ENCODE results near the gene AVL9. TPM values are rescaled to one million over a fixed set of nuclear protein-coding genes. Genes with fewer than 3 reads are reported as not detected.
"Not testable (repeated sequence)": the region's sequence is repeated elsewhere in the genome, so short reads cannot be mapped to it uniquely, and the experiment has no call there.

Gene AVL9
- total and polyA plus RNA-seq, 2 experiments from 2014 or later = 14.0 to 55.7 TPM

DNA sequence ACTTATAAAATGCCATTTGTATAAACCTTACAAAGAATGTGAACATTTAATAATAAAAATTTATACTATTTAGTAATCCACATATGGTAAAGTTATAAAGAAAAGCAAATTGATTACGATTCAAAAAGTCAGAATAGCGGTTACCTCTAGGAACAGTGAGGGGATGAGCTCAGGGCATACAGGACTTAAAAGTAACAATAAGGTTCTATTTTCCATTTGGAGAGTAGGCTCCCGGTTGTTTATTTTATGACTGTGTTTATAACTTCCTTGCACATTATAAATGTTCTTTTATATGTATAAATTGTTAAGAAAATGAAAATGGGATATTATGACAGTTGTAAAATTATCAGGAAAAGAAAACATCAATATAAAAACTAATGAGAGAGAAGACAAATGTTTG lies 135.7 kb downstream of the AVL9 start:
- DNase-seq (ENCODE audit: low spot score) = no peak
- no peak for TF ChIP-seq EZH2phosphoT487 (IDR thresholded peaks at IDR 0.05; ENCODE audit: low read depth, severe bottlenecking, unreplicated experiment)
- TF ChIP-seq, protein P1, sequence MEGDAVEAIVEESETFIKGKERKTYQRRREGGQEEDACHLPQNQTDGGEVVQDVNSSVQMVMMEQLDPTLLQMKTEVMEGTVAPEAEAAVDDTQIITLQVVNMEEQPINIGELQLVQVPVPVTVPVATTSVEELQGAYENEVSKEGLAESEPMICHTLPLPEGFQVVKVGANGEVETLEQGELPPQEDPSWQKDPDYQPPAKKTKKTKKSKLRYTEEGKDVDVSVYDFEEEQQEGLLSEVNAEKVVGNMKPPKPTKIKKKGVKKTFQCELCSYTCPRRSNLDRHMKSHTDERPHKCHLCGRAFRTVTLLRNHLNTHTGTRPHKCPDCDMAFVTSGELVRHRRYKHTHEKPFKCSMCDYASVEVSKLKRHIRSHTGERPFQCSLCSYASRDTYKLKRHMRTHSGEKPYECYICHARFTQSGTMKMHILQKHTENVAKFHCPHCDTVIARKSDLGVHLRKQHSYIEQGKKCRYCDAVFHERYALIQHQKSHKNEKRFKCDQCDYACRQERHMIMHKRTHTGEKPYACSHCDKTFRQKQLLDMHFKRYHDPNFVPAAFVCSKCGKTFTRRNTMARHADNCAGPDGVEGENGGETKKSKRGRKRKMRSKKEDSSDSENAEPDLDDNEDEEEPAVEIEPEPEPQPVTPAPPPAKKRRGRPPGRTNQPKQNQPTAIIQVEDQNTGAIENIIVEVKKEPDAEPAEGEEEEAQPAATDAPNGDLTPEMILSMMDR (IDR thresholded peaks at IDR 0.05; ENCODE audit: poor library complexity) = no peak
- no peak for TF ChIP-seq EZH2 (IDR thresholded peaks at IDR 0.05; ENCODE audit: borderline replicate concordance)
- H3K36me3 ChIP-seq (replicated peaks; ENCODE audit: insufficient read depth, low read depth) = no peaks in the 10 kb centered on the region
- 70% methylated on average over 3 of the region's 3 CpGs for WGBS (ENCODE audit: low lambda C conversion rate, missing lambda C conversion rate)
- H3K79me2 ChIP-seq = no peaks in the 10 kb centered on the region
- no peak overlapping the region for H3K27ac ChIP-seq
- H3K9me3 ChIP-seq (ENCODE audit: low read depth) = no peaks in the 10 kb centered on the region
- no peak overlapping the region for H2AFZ ChIP-seq
- H3K27me3 ChIP-seq = no peaks in the 10 kb centered on the region
- no peaks in the 10 kb centered on the region for H3K4me1 ChIP-seq (ENCODE audit: insufficient read depth)
- no peak overlapping the region for H3K4me2 ChIP-seq
- H4K20me1 ChIP-seq (ENCODE audit: insufficient read depth, poor library complexity, severe bottlenecking) = no peaks in the 10 kb centered on the region
- no peaks in the 10 kb centered on the region for H3K9me2 ChIP-seq (replicated peaks; ENCODE audit: insufficient read depth)
- no peak overlapping the region for H3K4me3 ChIP-seq

DNA sequence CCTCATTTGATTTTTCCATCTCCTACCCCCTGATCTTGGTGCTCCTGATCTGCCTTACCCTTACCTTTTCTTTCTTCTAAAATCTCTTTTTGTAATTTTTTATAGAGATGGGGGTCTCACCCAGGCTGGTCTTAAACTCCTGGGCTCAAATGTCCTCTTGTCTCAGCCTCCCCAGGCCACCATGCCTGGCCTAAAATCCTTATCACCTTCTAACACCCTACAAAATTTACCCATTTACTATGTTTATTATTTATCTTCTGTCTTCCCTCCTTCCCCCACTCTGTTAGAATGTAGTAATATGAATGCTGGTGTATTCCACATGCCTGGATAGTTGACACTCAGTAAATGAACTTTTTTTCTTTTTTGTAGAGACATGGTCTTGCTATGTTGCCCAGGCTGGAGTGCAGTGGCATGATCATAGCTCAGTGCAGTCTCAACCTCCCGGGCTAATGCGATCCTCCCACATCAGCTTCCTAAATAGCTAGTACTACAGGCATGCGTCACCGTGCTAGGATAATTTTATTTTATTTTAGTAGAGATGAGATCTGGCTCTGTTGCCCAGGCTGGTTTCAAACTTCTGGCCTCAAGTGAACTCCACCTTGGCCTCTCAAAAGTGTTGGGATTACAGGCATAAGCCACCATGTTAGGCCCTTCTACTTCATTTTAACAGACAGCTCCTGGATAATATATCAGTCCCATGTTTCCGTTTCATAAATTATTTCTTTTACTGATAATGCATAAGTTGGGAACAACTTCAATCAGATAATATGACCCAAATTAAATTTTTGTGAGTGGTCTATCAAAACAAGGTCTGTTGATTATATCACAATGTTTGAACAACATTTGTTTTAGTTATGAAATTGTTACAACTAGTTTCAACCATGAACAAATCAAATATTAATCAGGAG lies 136.6 kb downstream of the AVL9 start:
- H3K4me3 ChIP-seq; H3K27me3 ChIP-seq; H3K4me2 ChIP-seq; H3K79me2 ChIP-seq; H3K9me2 ChIP-seq (replicated peaks; ENCODE audit: insufficient read depth); H3K4me1 ChIP-seq (ENCODE audit: insufficient read depth); H2AFZ ChIP-seq; H3K27ac ChIP-seq; DNase-seq (ENCODE audit: low spot score); H3K9me3 ChIP-seq (ENCODE audit: low read depth); H4K20me1 ChIP-seq (ENCODE audit: insufficient read depth, poor library complexity, severe bottlenecking); H3K36me3 ChIP-seq (replicated peaks; ENCODE audit: insufficient read depth, low read depth): not testable (repeated sequence)
- WGBS (ENCODE audit: low lambda C conversion rate, missing lambda C conversion rate) = 93% methylated on average over 5 of the region's 5 CpGs

DNA sequence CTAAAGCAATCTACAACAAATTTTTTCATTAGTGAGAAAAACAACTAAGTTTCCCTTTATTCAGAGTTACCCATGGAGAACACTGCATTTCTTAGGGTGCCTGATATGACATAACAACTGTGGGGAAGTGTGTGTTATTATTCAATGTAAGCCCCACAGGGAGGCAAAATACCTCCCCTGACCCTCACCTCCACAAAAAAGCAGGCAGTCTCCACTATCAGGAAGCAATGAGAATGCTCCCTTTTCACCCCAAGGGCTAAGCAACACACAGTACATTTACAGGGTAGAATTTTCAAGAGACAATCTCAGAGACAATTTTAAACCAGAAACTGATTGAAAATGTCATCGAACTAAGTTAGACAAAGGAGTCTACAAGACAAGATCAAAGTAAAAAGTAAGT lies 138.2 kb downstream of the AVL9 start:
- not testable (repeated sequence) for H4K20me1 ChIP-seq (ENCODE audit: insufficient read depth, poor library complexity, severe bottlenecking); H3K4me2 ChIP-seq; DNase-seq (ENCODE audit: low spot score); H3K27ac ChIP-seq; H3K27me3 ChIP-seq; H3K9me2 ChIP-seq (replicated peaks; ENCODE audit: insufficient read depth); H3K4me3 ChIP-seq; H3K36me3 ChIP-seq (replicated peaks; ENCODE audit: insufficient read depth, low read depth); H2AFZ ChIP-seq; H3K9me3 ChIP-seq (ENCODE audit: low read depth); H3K4me1 ChIP-seq (ENCODE audit: insufficient read depth); H3K79me2 ChIP-seq
- WGBS (ENCODE audit: low lambda C conversion rate, missing lambda C conversion rate) = no CpG with 5 or more reads among the region's 1 CpG

DNA sequence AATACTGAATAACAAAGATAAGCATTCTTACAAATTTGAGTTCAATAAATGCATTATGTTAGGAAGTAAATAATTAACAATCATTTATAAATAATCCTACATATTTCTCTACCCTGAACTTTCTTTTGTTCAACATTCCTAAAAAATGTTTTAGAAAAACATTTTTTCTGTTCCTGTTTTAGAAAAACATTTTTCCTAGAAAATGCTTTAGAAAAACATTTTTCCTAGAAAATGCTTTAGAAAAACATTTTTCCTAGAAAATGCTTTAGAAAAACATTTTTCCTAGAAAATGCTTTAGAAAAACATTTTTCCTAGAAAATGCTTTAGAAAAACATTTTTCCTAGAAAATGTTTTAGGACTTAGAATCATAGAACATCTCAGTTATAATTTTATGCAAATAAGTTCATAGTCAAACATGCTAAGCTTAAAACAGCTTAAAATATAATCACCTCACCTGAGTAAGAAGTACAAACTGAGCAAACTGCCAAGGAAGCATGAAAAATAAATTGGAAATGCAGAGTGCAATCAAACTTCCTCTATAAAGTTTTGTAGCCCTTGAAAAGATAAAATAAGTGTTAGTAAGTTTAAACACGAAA lies 139.6 kb downstream of the AVL9 start:
- not testable (repeated sequence) for DNase-seq (ENCODE audit: low spot score); H4K20me1 ChIP-seq (ENCODE audit: insufficient read depth, poor library complexity, severe bottlenecking); H3K4me1 ChIP-seq (ENCODE audit: insufficient read depth); H3K4me3 ChIP-seq; H2AFZ ChIP-seq; H3K9me3 ChIP-seq (ENCODE audit: low read depth); H3K9me2 ChIP-seq (replicated peaks; ENCODE audit: insufficient read depth); H3K4me2 ChIP-seq; H3K27me3 ChIP-seq; H3K79me2 ChIP-seq; H3K27ac ChIP-seq; H3K36me3 ChIP-seq (replicated peaks; ENCODE audit: insufficient read depth, low read depth)
- 52% methylated on average over 1 of the region's 1 CpG for WGBS (ENCODE audit: low lambda C conversion rate, missing lambda C conversion rate)

DNA sequence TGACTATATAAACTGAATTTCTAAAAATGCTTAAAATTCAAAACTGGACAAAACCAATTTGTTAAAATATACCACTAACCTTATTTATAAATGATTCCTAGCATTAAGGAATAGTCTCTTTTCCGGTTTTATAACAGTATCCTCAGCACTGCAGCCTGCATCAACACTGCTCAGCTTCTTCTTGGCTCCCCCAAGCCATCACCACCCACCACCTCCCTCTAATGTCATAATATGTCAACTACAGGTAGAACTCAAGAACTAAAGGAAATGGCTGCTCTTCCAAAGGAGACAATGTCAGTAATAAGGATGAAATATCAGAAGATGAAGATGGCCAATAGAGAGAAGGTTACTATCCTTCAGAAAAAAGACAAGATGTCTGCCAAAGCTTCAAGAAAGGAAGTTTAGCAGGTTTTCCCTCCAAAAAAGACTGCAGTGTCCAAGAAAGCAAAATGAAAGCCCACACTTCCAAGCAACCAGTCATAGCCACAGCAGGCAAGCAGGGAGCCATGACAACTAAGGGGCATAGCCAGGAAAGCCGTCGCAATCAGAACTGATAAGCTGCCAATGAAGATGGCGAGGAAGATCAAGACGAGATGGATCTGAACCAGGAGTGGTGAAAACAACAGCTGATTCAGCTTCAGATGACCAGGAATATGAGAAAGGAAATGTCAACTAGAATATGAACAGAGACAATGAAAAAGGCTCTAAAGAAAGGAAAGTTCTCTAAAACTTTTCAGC lies 141.6 kb downstream of the AVL9 start:
- not testable (repeated sequence) for H3K36me3 ChIP-seq (replicated peaks; ENCODE audit: insufficient read depth, low read depth); H3K9me2 ChIP-seq (replicated peaks; ENCODE audit: insufficient read depth); H2AFZ ChIP-seq; H3K4me1 ChIP-seq (ENCODE audit: insufficient read depth); H3K4me3 ChIP-seq; H3K27ac ChIP-seq; H3K79me2 ChIP-seq; H3K9me3 ChIP-seq (ENCODE audit: low read depth); H3K4me2 ChIP-seq; H3K27me3 ChIP-seq; DNase-seq (ENCODE audit: low spot score); H4K20me1 ChIP-seq (ENCODE audit: insufficient read depth, poor library complexity, severe bottlenecking)
- 93% methylated on average over 5 of the region's 5 CpGs for WGBS (ENCODE audit: low lambda C conversion rate, missing lambda C conversion rate)

DNA sequence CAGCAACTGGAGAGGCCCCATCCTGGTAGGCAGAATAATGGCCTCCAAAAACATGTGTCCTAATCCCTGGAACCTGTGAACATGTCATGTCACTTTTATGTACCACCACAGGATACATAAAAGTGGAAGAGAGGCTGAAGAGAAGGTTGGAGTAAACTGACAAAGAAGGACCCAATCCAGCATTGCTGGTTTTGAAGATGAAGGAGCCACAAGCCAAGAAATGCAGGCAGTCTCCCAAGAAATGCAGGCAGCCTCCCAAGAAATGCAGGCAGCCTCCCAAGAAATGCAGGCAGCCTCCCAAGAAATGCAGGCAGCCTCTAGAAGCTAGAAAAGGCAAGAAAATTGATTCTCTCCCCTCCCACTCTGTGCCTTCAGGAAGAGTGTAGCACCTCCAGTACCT lies 142.3 kb downstream of the AVL9 start:
- not testable (repeated sequence) for H3K4me2 ChIP-seq; H3K36me3 ChIP-seq (replicated peaks; ENCODE audit: insufficient read depth, low read depth); H3K9me2 ChIP-seq (replicated peaks; ENCODE audit: insufficient read depth); H3K9me3 ChIP-seq (ENCODE audit: low read depth); H4K20me1 ChIP-seq (ENCODE audit: insufficient read depth, poor library complexity, severe bottlenecking); H2AFZ ChIP-seq; DNase-seq (ENCODE audit: low spot score); H3K79me2 ChIP-seq; H3K4me3 ChIP-seq; H3K27me3 ChIP-seq; H3K27ac ChIP-seq; H3K4me1 ChIP-seq (ENCODE audit: insufficient read depth)

All from hepatocyte (in vitro differentiated cells).